AML-193 (cell line): ENCODE measurements around the gene SWI5.

Experiments
- DNase-seq, 2 experiments: peaks; one replicate each; lab custom pipeline; 2025; lab: John Stamatoyannopoulos, UW

The SWI5 gene

DNA sequence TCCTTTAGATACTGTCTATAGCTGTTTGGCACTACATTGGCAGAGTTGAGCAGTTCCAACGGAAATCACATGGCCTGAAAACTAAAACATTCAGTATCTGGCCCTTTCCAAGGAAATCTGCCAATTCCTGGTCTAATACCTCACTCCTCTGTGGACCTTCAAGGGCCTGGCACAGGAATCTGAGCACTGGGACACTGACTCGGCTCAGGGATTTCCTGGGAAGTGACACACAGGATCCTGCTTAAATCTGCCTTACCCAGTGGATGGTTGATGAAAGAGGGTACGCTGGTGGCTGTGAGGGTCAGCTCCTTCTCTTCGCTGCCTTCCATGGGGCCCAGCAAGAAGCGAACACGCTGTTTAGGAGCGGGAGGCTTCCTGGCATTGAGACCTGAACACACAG is 45.3 kb downstream of the SWI5 start:
- DNase-seq = no peak

- DNase-seq = peak in 1 of 2 experiments; percentile 52
Observed at GRCh38 chr9:128321879-128322403, 45.9 kb downstream of the SWI5 start.

DNA sequence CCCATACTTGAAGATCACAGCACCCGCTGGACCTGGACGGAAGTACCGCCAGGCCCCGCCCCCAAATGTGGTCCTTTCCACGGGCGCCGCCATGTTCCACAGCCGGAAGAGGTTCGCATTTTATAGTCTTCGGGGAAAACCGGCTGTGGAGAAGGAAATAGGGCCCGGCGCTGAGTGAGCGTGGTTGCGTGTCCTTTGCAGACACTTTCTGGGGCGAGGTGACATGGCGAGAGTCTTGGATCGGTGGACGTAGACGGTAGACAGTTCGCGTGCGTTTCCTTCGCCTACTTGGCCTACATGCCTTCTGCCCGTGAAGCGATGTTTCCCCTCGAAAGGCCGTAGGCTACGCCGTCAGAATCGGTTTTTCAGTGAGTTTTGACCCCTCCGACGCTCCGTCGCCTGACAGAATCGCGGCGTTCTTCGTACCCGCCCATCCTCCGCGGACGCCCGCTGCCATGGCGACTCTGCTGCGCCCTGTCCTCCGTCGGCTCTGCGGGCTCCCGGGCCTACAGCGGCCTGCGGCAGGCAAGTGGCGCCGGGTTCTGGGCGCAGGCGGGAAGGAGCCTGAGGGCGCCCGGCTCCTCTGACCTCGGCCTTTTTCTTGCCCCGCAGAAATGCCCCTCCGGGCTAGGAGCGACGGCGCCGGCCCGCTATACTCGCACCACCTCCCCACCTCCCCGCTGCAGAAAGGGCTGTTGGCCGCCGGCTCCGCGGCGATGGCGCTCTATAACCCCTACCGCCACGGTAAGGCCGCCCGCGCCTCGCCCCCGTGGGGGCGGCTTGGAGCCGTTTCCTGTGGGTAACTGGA is 46.5 kb downstream of the SWI5 start, which contains the start of the genes COQ4 and TRUB2:
TSS of gene COQ4 (plus strand) at position 436 of the 808 bp plus-strand sequence. CDS start at position 456, 20 bp downstream.
TSS of gene TRUB2 (minus strand) at position 44 of the 808 bp plus-strand sequence. CDS start at position 5, 39 bp downstream.
- DNase-seq = peak; percentile 89 to 92

- DNase-seq = no peak
Observed at GRCh38 chr9:128323212-128323730, 47.2 kb downstream of the SWI5 start.

DNA sequence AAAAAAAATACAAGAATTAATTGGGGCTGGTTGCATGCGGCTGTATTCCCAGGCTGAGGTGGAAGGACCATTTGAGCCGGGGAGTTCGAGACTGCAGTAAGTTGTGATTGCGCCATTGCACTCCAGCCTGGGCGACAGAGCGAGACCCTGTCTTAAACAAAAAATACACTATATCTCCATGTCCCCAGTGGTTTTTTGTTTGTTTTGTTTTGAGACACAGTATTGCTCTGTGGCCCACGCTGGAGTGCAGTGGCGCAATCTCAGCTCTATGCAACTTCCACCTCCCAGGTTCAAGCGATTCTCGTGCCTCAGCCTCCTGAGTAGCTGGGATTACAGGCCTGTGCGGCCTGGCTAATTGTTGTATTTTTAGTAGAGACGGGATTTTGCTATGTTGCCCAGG is 47.7 kb downstream of the SWI5 start:
- no peak for DNase-seq

DNA sequence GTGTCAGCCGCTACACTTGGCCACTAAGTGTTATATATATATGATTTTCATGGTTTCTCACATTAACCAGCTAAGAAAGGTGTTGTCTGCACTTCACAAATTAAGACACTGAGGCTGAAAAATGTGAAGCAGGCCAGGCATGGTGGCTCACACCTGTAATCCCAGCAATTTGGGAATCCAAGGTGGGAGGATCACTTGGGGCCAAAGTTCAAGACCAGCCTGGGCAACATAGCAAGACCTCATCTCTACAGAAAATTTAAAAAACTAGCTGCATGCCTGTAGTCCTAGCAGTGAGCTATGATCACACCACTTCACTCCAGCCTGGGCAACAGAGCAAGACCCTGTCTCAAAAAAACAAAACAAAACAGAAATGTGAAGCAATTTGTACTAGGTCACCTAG is 48.3 kb downstream of the SWI5 start:
- DNase-seq = no peak

- DNase-seq = no peak
Observed at GRCh38 chr9:128325629-128326028, 49.6 kb downstream of the SWI5 start.

DNA sequence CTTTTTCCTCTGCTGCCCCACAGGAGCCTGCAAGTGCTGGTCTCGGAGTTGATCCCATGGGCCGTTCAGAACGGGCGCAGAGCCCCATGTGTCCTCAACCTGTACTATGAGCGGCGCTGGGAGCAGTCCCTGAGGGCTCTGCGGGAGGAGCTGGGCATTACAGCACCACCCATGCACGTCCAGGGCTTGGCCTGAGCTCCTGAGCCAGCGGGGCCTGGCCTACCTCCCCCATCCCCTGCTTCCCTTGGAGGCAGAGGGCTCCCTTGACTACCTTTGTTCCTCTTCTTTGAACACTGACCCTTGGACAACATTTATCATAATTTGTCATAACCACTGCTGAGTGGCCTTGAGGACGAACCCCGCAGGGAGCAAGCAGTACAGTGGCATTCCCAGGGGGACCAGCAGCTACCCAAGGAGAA is 57.4 kb downstream of the SWI5 start:
- DNase-seq = no peak

GRCh38 chr9:128335161-128335560 is 59.1 kb downstream of the SWI5 start:
- DNase-seq = no peak

DNA sequence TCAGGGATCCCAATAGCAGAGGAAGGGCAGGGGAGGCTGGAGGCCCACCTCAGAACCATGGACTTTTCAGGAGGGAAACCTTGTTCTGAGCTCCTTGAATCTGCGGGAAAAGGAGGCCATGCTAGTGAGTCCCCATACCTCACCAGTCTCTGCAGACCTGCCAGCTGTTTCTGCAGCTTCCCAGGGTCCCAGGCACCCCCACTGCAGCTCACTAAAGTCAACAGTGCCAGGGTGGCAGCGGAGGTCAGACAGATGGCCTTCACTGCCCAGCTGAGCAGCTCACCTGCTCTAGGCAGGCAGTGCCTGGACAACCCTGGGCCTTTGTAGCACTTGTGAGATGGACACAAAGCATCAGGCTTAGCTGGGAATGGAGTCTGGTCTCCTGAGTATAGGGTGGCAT is 59.8 kb downstream of the SWI5 start:
- no peak for DNase-seq

- no peak for DNase-seq
Observed at GRCh38 chr9:128337936-128338335, 61.9 kb downstream of the SWI5 start.
